Uterus (tissue), 4 donors: ENCODE measurements around the gene CIAO1. TPM values are rescaled to one million over a fixed set of nuclear protein-coding genes. Genes with fewer than 3 reads are reported as not detected.
"Not testable (repeated sequence)": the region's sequence is repeated elsewhere in the genome, so short reads cannot be mapped to it uniquely, and the experiment has no call there.

Source experiments
- DNase-seq, 2 donors: peaks; one replicate each; pipeline ENCODE4 v3.0.0-alpha.2; 2019 to 2020
- H3K27ac ChIP-seq, 2 donors: fragments of 200-600 bp; sonication (generic); 1 replicate in 1 of 2; 2 replicates in 1 of 2; pipeline ENCODE4 v1.5.1; 2016 to 2018
- H3K27me3 ChIP-seq, 2 donors: fragments of 200-600 bp; sonication (generic); one replicate each; pipeline ENCODE4 v1.5.1; 2018 to 2019; ENCODE audit warnings: control low read depth in 1 of 2
- H3K36me3 ChIP-seq, 2 donors: fragments of 200-600 bp; sonication (generic); one replicate each; pipeline ENCODE4 v1.5.1; 2019; ENCODE audit warnings: control low read depth in 1 of 2
- H3K4me1 ChIP-seq, 2 donors: fragments of 200-600 bp; sonication (generic); one replicate each; pipeline ENCODE4 v1.5.1; 2018 to 2019; ENCODE audit warnings: control low read depth in 1 of 2
- H3K4me3 ChIP-seq, 2 donors: fragments of 200-600 bp; sonication (generic); 1 replicate in 1 of 2; 2 replicates in 1 of 2; pipeline ENCODE4 v1.5.1; 2018 to 2019; ENCODE audit warnings: mild to moderate bottlenecking in 1 of 2
- H3K9me3 ChIP-seq, 2 donors: fragments of 200-600 bp; sonication (generic); one replicate each; pipeline ENCODE4 v1.5.1; 2019; ENCODE audit warnings: control low read depth in 1 of 2
- POLR2A ChIP-seq, 2 donors: fragments of 450-650 bp; IDR thresholded peaks; one replicate each; pipeline ENCODE4 v1.6.1; 2016; ENCODE audit warnings: antibody characterized with exemption in 2 of 2, mild to moderate bottlenecking in 1 of 2, moderate library complexity in 1 of 2
- intact Hi-C: fragments of 100-400 bp; cut with DNase I; formaldehyde crosslinking; loops from one replicate; pipeline ENCODE4 v1.15.1; 2023; ENCODE audit warnings: low total_unique reads
- total RNA-seq, 4 donors: library from RNA; depleted of rRNA in 3 of 4; stranded (reverse); fragments of >200 nt in 3 of 4; gene quantifications; one replicate each; pipeline versions ENCODE4 v1.1.0 to v1.2.4, GENCODE V29; 2014 to 2023
- TF ChIP-seq, protein P1 (sequence below), 4 experiments: fragments of 200-600 bp in 2 of 4; fragments of 450-650 bp in 2 of 4; sonication (generic) in 2 of 4; IDR thresholded peaks; one replicate each; pipeline ENCODE4 v1.5.1; 2016 to 2019; ENCODE audit warnings: antibody characterized with exemption in 4 of 4, mild to moderate bottlenecking in 2 of 4, moderate library complexity in 1 of 4
- donor health status: DM: yes; HTN: yes; CAD: no.

CIAO1 gene
- total RNA-seq, 4 donors from 2014 or later, result 60.1 to 113 (median 89.3) TPM

DNA sequence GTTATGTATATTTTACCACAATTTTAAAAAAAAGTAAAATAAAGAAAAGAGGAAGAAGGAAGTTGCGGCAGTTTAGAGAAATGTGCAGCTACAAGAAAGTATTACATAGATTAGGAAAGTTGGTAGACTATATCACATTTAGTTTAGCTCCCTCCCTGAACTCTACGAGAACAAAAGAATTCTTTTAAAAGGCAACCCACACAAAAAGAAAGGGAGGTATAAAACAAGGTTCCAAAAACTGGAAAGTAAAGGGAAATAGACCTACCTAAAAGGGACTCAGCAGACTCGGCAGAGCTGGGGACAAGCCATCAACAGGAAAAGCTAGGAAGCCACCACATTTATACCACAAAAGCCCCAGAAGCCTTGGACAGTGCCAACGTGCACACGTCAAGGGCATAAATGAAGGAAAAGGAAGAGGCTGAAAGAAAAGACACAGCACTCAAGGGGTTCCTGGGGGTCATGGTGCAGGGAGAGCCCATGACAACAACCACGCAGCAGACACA is 9.4 kb upstream of the CIAO1 start:
- Histone ChIP-seq H3K4me3 (no peak overlapping the region), H3K27me3 (no peaks in the 10 kb centered on the region), H3K27ac (peak overlapping the region in 1 of 2 donors; percentile 10), H3K9me3 (no peaks in the 10 kb centered on the region), H3K36me3 (no peaks in the 10 kb centered on the region), H3K4me1 (peaks cover 0 to 7% of the 10 kb centered on the region in 2 donors)
- TF ChIP-seq POLR2A (IDR thresholded peaks at IDR 0.05), result no peak
- TF ChIP-seq, protein P1, sequence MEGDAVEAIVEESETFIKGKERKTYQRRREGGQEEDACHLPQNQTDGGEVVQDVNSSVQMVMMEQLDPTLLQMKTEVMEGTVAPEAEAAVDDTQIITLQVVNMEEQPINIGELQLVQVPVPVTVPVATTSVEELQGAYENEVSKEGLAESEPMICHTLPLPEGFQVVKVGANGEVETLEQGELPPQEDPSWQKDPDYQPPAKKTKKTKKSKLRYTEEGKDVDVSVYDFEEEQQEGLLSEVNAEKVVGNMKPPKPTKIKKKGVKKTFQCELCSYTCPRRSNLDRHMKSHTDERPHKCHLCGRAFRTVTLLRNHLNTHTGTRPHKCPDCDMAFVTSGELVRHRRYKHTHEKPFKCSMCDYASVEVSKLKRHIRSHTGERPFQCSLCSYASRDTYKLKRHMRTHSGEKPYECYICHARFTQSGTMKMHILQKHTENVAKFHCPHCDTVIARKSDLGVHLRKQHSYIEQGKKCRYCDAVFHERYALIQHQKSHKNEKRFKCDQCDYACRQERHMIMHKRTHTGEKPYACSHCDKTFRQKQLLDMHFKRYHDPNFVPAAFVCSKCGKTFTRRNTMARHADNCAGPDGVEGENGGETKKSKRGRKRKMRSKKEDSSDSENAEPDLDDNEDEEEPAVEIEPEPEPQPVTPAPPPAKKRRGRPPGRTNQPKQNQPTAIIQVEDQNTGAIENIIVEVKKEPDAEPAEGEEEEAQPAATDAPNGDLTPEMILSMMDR (IDR thresholded peaks at IDR 0.05), result no peak
- DNase-seq, result no peak
- intact Hi-C loops, result loop anchor here (5.0 kb wide), 1 partner anchor 49 kb away; the partner anchor contains the start of gene STARD7

DNA sequence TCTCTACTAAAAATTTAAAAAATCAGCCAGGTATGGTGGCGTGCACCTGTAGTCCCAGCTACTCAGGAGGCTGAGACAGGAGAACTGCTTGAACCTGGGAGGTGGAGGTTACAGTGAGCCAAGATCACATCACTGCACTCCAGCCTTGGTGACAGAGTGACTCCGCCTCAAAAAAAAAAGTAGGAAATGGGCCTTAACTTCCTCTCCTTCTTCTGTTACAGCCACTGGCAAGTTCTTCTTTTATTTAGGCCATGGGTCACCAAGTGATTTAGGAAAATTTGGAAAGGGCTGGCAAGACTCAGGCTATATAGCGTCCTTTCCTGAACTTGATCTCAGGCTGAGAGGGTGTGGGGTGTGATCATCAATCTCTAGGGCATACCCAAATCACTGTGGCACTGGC is 8.3 kb upstream of the CIAO1 start:
- not testable (repeated sequence) for H3K9me3 ChIP-seq, H3K4me3 ChIP-seq, DNase-seq, H3K27me3 ChIP-seq, H3K4me1 ChIP-seq, H3K36me3 ChIP-seq
- intact Hi-C loops, result loop anchor here (5.0 kb wide), 1 partner anchor 50 kb away; the partner anchor contains the start of gene STARD7
- peak overlapping the region; percentile 50 to 74 for H3K27ac ChIP-seq

DNA sequence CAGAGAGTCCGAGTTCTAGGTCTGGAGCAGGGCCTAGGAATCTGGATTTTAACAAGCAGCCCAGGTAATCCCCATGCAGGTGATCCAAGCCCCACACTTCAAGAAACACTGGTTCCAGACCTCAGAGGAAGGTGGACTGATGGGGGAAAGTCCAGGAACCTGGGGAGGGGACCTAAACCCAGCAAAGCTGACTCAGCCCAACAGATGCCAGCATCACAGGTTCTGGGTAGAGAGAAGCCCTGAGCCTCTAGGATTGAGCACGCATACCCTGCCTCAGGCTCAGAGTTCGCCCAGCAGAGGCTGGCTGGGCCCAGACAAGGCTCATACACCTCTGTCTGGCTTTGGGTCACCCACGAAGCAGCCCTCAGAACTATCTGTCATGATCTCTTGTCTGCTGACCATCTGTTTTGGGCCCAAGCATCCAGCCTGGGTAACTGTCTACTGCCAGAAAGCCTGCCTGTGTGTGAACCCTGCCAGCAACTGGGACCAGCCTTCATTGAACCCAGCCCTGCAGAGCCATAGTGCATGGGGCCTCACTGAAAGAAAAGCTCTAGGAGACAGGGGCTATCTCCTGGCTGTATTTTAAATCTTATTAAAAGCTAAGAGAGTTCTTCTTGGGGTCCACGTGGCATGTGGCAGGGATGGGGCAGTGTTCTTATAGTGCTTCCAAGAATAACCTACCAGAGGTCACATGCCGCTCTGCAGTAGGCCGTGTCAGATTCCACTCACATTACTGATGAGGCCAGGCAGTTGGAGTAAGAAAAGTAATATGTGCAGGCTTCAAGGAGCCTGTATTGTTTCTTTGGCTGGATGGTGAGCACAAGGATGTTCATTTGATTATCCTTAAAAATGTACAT is 7.6 kb upstream of the CIAO1 start:
- DNase-seq, result no peak
- no peak for TF ChIP-seq POLR2A (IDR thresholded peaks at IDR 0.05)
- TF ChIP-seq, protein P1 (IDR thresholded peaks at IDR 0.05), result no peak
- Histone ChIP-seq H3K27me3 (no peaks in the 10 kb centered on the region), H3K27ac (peak overlapping the region; percentile 50 to 74), H3K4me3 (no peak overlapping the region), H3K9me3 (no peaks in the 10 kb centered on the region), H3K36me3 (no peaks in the 10 kb centered on the region), H3K4me1 (peaks cover 0 to 7% of the 10 kb centered on the region in 2 donors)
- intact Hi-C loops, result loop anchor here (5.0 kb wide), 1 partner anchor 51 kb away; the partner anchor contains the start of gene STARD7

DNA sequence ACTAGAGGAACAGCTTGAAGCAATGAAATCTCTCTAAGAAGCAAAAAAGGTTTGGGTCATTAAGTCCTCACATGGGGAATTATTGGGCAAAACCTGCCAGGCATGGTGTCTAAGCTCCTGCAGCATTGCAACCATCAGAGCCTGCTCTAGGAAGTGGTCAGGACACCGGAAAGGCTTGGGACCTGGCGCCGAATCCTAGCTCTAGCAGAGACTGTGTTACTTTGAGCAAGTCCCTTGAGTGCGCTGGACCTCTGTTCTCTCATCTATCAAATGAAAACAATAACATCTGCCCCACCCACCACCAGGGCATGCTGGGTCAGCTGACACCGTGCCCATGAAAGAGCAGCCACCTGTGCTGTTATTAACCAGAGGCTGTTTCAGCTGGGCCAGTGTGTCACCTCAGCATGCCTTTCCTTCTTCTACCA is 6.5 kb upstream of the CIAO1 start:
- Histone ChIP-seq H3K4me3 (no peak overlapping the region), H3K4me1 (peaks cover 4 to 13% of the 10 kb centered on the region in 2 donors), H3K27me3 (no peaks in the 10 kb centered on the region), H3K27ac (peak overlapping the region; percentile 62 to 74), H3K36me3 (no peaks in the 10 kb centered on the region), H3K9me3 (no peaks in the 10 kb centered on the region)
- TF ChIP-seq, protein P1 (IDR thresholded peaks at IDR 0.05), result no peak
- TF ChIP-seq POLR2A (IDR thresholded peaks at IDR 0.05), result no peak
- intact Hi-C loops, result loop anchor here (5.0 kb wide), 1 partner anchor 52 kb away; the partner anchor contains the start of gene STARD7
- no peak for DNase-seq

DNA sequence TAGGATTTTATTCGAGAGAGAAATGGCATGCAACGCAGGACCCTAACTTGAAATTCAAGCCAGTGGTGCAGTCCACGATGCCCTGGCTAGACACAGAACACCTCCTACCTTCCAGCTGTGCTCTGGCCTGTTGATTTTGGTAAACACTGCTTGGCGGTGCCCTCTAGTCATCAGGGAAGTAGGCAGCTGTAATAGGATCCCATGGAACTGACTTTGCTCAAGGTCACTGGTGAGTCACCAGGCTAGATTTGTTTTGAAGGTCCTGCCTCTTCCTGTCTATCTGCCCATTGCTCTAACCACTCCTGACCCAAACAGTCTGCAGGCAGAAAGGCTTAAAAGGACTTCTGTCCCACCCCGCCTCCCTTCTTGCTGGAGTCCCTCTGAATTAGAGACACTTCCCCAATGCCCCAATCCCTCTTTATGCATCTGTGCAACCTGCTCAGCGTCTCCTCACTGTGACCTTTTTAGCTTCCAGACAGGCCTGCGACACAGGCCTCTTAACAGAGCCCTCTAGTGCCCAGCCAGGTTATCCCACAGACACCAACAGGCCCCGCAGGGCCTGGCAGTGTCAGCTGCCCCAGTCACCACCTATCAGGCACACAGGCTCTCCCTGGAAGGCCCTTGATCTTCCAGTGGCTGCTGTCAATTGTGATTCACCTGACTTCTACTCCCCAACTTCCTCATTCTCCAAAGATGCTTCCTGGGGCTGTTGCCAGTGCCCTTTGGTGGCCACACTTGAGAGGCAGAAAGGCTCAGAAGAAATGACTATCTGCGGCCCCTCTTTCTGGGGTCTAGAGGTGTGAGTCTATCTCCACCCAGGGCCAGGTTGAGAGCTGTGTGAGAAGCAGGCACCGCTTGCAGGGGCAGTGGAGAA is 5.4 kb upstream of the CIAO1 start:
- peak in 1 of 2 donors; percentile 62 for DNase-seq
- Histone ChIP-seq H3K4me1 (peaks cover 6 to 20% of the 10 kb centered on the region in 2 donors), H3K27me3 (no peaks in the 10 kb centered on the region), H3K4me3 (no peak overlapping the region), H3K9me3 (no peaks in the 10 kb centered on the region), H3K36me3 (no peaks in the 10 kb centered on the region), H3K27ac (peak overlapping the region; percentile 62 to 74)
- peak in 1 of 2 donors; percentile 25 for TF ChIP-seq POLR2A (IDR thresholded peaks at IDR 0.05)
- TF ChIP-seq, protein P1 (IDR thresholded peaks at IDR 0.05), result peak in 2 of 4 experiments; percentile 11 to 18
- intact Hi-C loops, result no loop called here
